GM12878 (cell line): Measurements from ENCODE around the gene APOO. TPM values are rescaled to one million over a fixed set of nuclear protein-coding genes. Genes with fewer than 3 reads are reported as not detected.

Experiments used
- ATAC-seq: fragments of 200-7000 bp; cut with Tn5 transposase; 3 replicates; pipeline ENCODE4 v1.9.1; 2020; ENCODE audit warnings: mild to moderate bottlenecking, moderate library complexity
- BruUV-seq: library from RNA; stranded (reverse); fragments of 400-500 nt; replicated peaks from 2 replicates; lab custom pipeline; 2021; lab: Mats Ljungman, UMichigan
- CTCF ChIA-PET: fragments of 300-600 bp; sonication (Branson Sonifier 250); formaldehyde crosslinking; extraction: SDS; loops from one replicate; lab custom pipeline; 2021; ENCODE audit warnings: inconsistent platforms; lab: Yijun Ruan, JAX
- POLR2A ChIA-PET: fragments of 350-600 bp; formaldehyde crosslinking; extraction: SDS; loops from one replicate; lab custom pipeline; 2021; ENCODE audit warnings: inconsistent platforms; lab: Charles Lee
- RAD21 ChIA-PET: fragments of 300-600 bp; sonication (Branson Sonifier 250); formaldehyde crosslinking; loops from one replicate; lab custom pipeline; 2023; ENCODE audit warnings: antibody characterized with exemption; ENCODE audit not compliant: unreplicated experiment; lab: Charles Lee
- SMC1A ChIA-PET: fragments of 300-600 bp; sonication (Branson Sonifier 250); formaldehyde crosslinking; loops from one replicate; lab custom pipeline; 2023; ENCODE audit not compliant: unreplicated experiment, uncharacterized antibody; lab: Charles Lee
- DNase-seq: peaks from one replicate; pipeline ENCODE4 v3.0.0-alpha.2; 2011; ENCODE audit warnings: low read depth, low spot score
- FAIRE-seq: peaks from 3 replicates; lab custom pipeline; 2011; peaks lifted over from hg19 to GRCh38; lab: Jason Lieb, UNC
- H2AFZ ChIP-seq: 2 replicates; pipeline ENCODE4 v1.6.0; 2011; ENCODE audit warnings: low read depth, low read length, control low read depth; ENCODE audit not compliant: control insufficient read depth
- H3K27ac ChIP-seq: 2 replicates; pipeline ENCODE4 v1.5.1; 2011; ENCODE audit warnings: control low read depth; ENCODE audit not compliant: control insufficient read depth, insufficient read depth
- H3K27me3 ChIP-seq, 2 experiments: replicated peaks in 1 of 2; 2 replicates each; pipeline versions ENCODE4 v1.6.0 to v1.6.1; 2011; ENCODE audit warnings: low read length in 1 of 2; ENCODE audit not compliant: control insufficient read depth in 2 of 2, insufficient read depth in 2 of 2
- H3K36me3 ChIP-seq, 2 experiments: 2 replicates each; pipeline ENCODE4 v1.5.1; 2011; ENCODE audit warnings: low read length in 1 of 2; ENCODE audit not compliant: control insufficient read depth in 2 of 2, insufficient read depth in 2 of 2
- H3K4me1 ChIP-seq: 2 replicates; pipeline ENCODE4 v1.6.1; 2011; ENCODE audit warnings: mild to moderate bottlenecking, low read length, moderate library complexity, mixed read lengths; ENCODE audit not compliant: control insufficient read depth, insufficient read depth
- H3K4me2 ChIP-seq: 2 replicates; pipeline ENCODE4 v1.6.0; 2011; ENCODE audit warnings: control low read depth; ENCODE audit not compliant: control insufficient read depth, insufficient read depth
- H3K4me3 ChIP-seq: fragments of 200-600 bp; sonication (generic); 2 replicates; pipeline ENCODE4 v1.5.1; 2016
- H3K79me2 ChIP-seq: 2 replicates; pipeline ENCODE4 v1.6.0; 2011; ENCODE audit warnings: low read length; ENCODE audit not compliant: control insufficient read depth, insufficient read depth
- H3K9ac ChIP-seq: 2 replicates; pipeline ENCODE4 v1.8.0; 2011; ENCODE audit warnings: low read length, control low read depth, mixed read lengths; ENCODE audit not compliant: control insufficient read depth, insufficient read depth
- H3K9me3 ChIP-seq: replicated peaks from 3 replicates; pipeline ENCODE4 v1.5.1; 2011; ENCODE audit warnings: mild to moderate bottlenecking, low read length; ENCODE audit not compliant: control insufficient read depth, insufficient read depth
- H4K20me1 ChIP-seq: 2 replicates; pipeline ENCODE4 v1.6.0; 2011; ENCODE audit not compliant: control insufficient read depth, insufficient read depth
- ATF2 ChIP-seq: IDR thresholded peaks from 2 replicates; pipeline ENCODE4 v1.6.1; 2012; ENCODE audit warnings: low read length, inconsistent platforms
- EED ChIP-seq: sonication (generic); IDR thresholded peaks from 2 replicates; pipeline ENCODE4 v1.6.1; 2016; ENCODE audit warnings: antibody characterized with exemption, low read depth
- ESRRA ChIP-seq: IDR thresholded peaks from 2 replicates; pipeline ENCODE4 v1.6.1; 2012; ENCODE audit warnings: mild to moderate bottlenecking, low read length, improper control_type of control experiment
- IKZF2 ChIP-seq, 2 experiments: fragments of 450-650 bp; IDR thresholded peaks; 2 replicates each; pipeline ENCODE4 v1.6.1; 2017; ENCODE audit warnings: mild to moderate bottlenecking in 2 of 2, moderate library complexity in 2 of 2
- NFXL1 ChIP-seq: fragments of 450-650 bp; IDR thresholded peaks from 2 replicates; pipeline ENCODE4 v1.6.1; 2017; ENCODE audit warnings: antibody characterized with exemption, mild to moderate bottlenecking, borderline replicate concordance
- NR2C1 ChIP-seq: fragments of 450-650 bp; IDR thresholded peaks from 2 replicates; pipeline ENCODE4 v1.6.1; 2017; ENCODE audit warnings: antibody characterized with exemption, mild to moderate bottlenecking, moderate library complexity
- POLR2AphosphoS5 ChIP-seq: IDR thresholded peaks from 2 replicates; pipeline ENCODE4 v1.6.1; 2011; ENCODE audit warnings: mild to moderate bottlenecking, low read length, inconsistent platforms
- STAT3 ChIP-seq: IDR thresholded peaks from 2 replicates; pipeline ENCODE4 v1.6.1; 2011; ENCODE audit warnings: low read depth, low read length, improper control_type of control experiment
- TCF3 ChIP-seq: IDR thresholded peaks from 2 replicates; pipeline ENCODE4 v1.6.1; 2012; ENCODE audit warnings: low read depth, mild to moderate bottlenecking, low read length, borderline replicate concordance; ENCODE audit not compliant: insufficient read depth
- ZNF274 ChIP-seq: IDR thresholded peaks from one replicate; pipeline ENCODE4 v1.8.0; 2011; ENCODE audit not compliant: insufficient read length, insufficient read depth
- WGBS: methylation state at CpG from one replicate; pipeline ENCODE4 v1.1.6; 2016; ENCODE audit warnings: low lambda C conversion rate; ENCODE audit not compliant: insufficient replicate concordance, insufficient coverage; ENCODE audit errors: missing lambda C conversion rate; 5-methylcytosine and 5-hydroxymethylcytosine counted together
- in situ Hi-C: fragments of 300-500 bp; cut with MboI; formaldehyde crosslinking; loops from 9 replicates; pipeline ENCODE4 v1.14.3; 2018; ENCODE audit warnings: mixed read lengths
- intact Hi-C: fragments of 100-400 bp; cut with micrococcal nuclease; formaldehyde crosslinking; loops from one replicate; pipeline ENCODE4 v1.14.2; 2022; ENCODE audit not compliant: unreplicated experiment
- polyA plus RNA-seq, 11 experiments: library from polyadenylated mRNA; depleted of rRNA in 4 of 11; unstranded in 6 of 11; stranded (reverse) in 5 of 11; fragments of >200 nt; fragmentation: Nextera tagmentation in 4 of 11; fragmentation: Illumina TruSeq in 1 of 11; extraction: Ambion mirVana in 4 of 11; extraction: Trizol in 1 of 11; gene quantifications; 1 replicate in 1 of 11; 2 replicates in 10 of 11; pipeline versions ENCODE4 v1.2.1 to v1.2.3, GENCODE V29; 2011 to 2016; ENCODE audit warnings: inconsistent platforms in 2 of 11, missing spikeins in 2 of 11, low read depth in 1 of 11
- total RNA-seq, 4 experiments: library from RNA; depleted of rRNA in 3 of 4; stranded (reverse); fragments of >200 nt in 3 of 4; fragmentation: Illumina TruSeq in 1 of 4; extraction: Trizol in 1 of 4; gene quantifications; 2 replicates each; pipeline versions ENCODE4 v1.2.1 to v1.2.3, GENCODE V29; 2013 to 2021

Gene APOO
- total and polyA plus RNA-seq, 10 of the 15 experiments (the other 5 are each of a cell fraction or from before 2014, with no cell fraction given): 20.7 to 68.7 (median 35.5) TPM

DNA sequence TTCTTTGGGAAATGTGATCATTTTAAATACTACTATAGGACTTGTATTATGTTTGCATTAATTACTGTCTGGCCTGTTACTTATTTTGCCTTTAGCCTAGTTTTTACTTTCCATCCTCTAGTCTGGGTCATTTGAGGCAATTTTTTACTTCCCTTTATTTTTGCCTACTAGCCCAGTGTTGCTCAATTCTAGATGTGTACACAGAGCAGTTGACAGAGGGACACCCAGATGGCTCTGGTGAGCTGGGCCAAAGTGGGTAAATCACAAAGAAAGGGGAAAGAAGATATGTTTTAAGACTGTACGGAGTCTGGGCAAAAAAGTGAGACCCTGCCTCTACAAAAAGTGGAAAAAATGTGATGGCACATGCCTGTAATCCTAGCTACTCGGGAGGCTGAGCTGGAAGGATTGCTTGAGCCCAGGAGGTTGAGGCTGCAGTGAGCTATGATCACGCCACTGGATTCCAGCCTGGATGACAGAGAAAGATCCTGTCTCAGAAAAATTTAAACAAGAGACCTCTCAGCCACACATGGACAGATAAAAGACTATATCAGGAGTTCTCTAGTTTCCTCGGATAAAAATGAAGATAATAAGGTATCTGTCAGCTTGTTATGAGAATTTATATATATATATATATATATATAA, 35.7 kb downstream of the APOO start (continued):
- TF ChIP-seq NR2C1 (no peak), ZNF274 (no peak), POLR2AphosphoS5 (no peak), ESRRA (no peak), IKZF2 (IDR thresholded peaks at IDR 0.05) (no peak), STAT3 (no peak), TCF3 (no peak)

DNA sequence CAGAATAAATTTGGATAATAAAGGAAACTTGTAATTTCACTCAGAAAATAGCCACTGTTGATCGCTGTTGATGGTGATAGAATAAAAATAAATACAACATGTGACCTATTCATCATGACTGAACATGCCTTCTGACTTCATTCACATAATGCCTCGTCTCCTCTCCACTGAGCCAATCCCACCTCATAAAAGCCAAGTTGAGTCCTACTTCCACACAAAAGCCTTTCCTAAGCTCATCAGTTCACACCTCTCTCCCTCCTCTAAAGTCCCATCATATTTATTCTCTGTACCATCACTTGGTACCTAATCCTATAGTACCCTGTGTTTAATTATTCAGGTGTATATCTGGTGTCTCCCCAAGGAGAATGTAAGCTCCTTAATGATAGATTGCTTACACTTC, 37.7 kb downstream of the APOO start:
- Histone ChIP-seq H3K27me3 (no peaks in the 10 kb centered on the region), H2AFZ (no peak overlapping the region), H3K9ac (no peak overlapping the region), H4K20me1 (no peaks in the 10 kb centered on the region), H3K9me3 (no peaks in the 10 kb centered on the region), H3K4me2 (no peak overlapping the region), H3K79me2 (no peaks in the 10 kb centered on the region), H3K36me3 (no peaks in the 10 kb centered on the region), H3K27ac (no peak overlapping the region), H3K4me1 (no peaks in the 10 kb centered on the region), H3K4me3 (no peak overlapping the region)
- DNase-seq (no peak), FAIRE-seq (no peak), ATAC-seq (no peak)
- RAD21 ChIA-PET: no interaction called here
- WGBS: 45% methylated on average over 2 of the region's 2 CpGs
- SMC1A ChIA-PET: interaction anchor here (1.1 kb wide), 1 partner anchor 21 kb away, joined by 3 read pairs; no protein-coding TSS in a partner anchor
- intact Hi-C loops (no loop called here), in situ Hi-C loops (no loop called here)
- CTCF ChIA-PET: no interaction called here
- TF ChIP-seq ATF2 (no peak), NFXL1 (no peak), EED (no peak)
- BruUV-seq: no TSS peak
- POLR2A ChIA-PET: interaction anchor here (0.7 kb wide), 1 partner anchor 365 kb away, joined by 3 read pairs; no protein-coding TSS in a partner anchor
